CD14-positive monocyte (primary cell): ENCODE results near the gene PLXNA1. TPM values are rescaled to one million over a fixed set of nuclear protein-coding genes. Genes with fewer than 3 reads are reported as not detected.

ENCODE experiments used
- DNase-seq, 3 donors: peaks; one replicate each; pipeline ENCODE4 v3.0.0-alpha.2; 2011 to 2022
- H2AFZ ChIP-seq: 2 replicates; pipeline ENCODE4 v1.6.0; 2012; ENCODE audit warnings: mild to moderate bottlenecking, low read depth, low read length, inconsistent platforms; ENCODE audit not compliant: insufficient read depth, poor library complexity, severe bottlenecking
- H3K27ac ChIP-seq, 2 donors: 1 replicate in 1 of 2; 2 replicates in 1 of 2; pipeline ENCODE4 v1.5.1; 2012 to 2013; ENCODE audit warnings: low read length in 2 of 2, control low read depth in 1 of 2, inconsistent platforms in 1 of 2, low read depth in 1 of 2, mild to moderate bottlenecking in 1 of 2
- H3K27me3 ChIP-seq, 2 donors: one replicate each; pipeline versions ENCODE4 v1.6.0 to v1.6.1; 2011 to 2013; ENCODE audit warnings: low read length in 2 of 2; ENCODE audit not compliant: control insufficient read depth in 2 of 2, insufficient read depth in 2 of 2
- H3K36me3 ChIP-seq, 2 donors: replicated peaks in 1 of 2; 1 replicate in 1 of 2; 2 replicates in 1 of 2; pipeline versions ENCODE4 v1.5.1 to v1.6.1; 2012 to 2013; ENCODE audit warnings: low read length in 2 of 2, control low read depth in 1 of 2, inconsistent platforms in 1 of 2, mild to moderate bottlenecking in 1 of 2; ENCODE audit not compliant: insufficient read depth in 2 of 2, control insufficient read depth in 1 of 2
- H3K4me1 ChIP-seq, 2 donors: 1 replicate in 1 of 2; 2 replicates in 1 of 2; pipeline versions ENCODE4 v1.5.1 to v1.6.1; 2012 to 2013; ENCODE audit warnings: low read length in 2 of 2, control low read depth in 1 of 2, inconsistent platforms in 1 of 2, mild to moderate bottlenecking in 1 of 2, moderate library complexity in 1 of 2; ENCODE audit not compliant: insufficient read depth in 2 of 2, control insufficient read depth in 1 of 2
- H3K4me2 ChIP-seq: replicated peaks from 2 replicates; pipeline ENCODE3; 2012; ENCODE audit warnings: low read length, moderate library complexity, mild to moderate bottlenecking; ENCODE audit not compliant: poor library complexity, severe bottlenecking; ENCODE audit errors: extremely low read depth
- H3K4me3 ChIP-seq, 3 experiments: fragments of 200-600 bp in 1 of 3; sonication (generic) in 1 of 3; replicated peaks in 1 of 3; 1 replicate in 2 of 3; 2 replicates in 1 of 3; pipeline ENCODE4 v1.5.1; 2011 to 2013; ENCODE audit warnings: low read length in 3 of 3, mild to moderate bottlenecking in 3 of 3, control low read depth in 2 of 3, low read depth in 2 of 3, inconsistent platforms in 1 of 3, moderate library complexity in 1 of 3
- H3K79me2 ChIP-seq: 2 replicates; pipeline ENCODE4 v1.6.0; 2012; ENCODE audit warnings: mild to moderate bottlenecking, control low read depth, inconsistent platforms, low read length, moderate library complexity; ENCODE audit not compliant: insufficient read depth
- H3K9ac ChIP-seq: 2 replicates; pipeline ENCODE4 v1.6.0; 2017; ENCODE audit warnings: low read length, mild to moderate bottlenecking; ENCODE audit not compliant: insufficient read depth, poor library complexity, severe bottlenecking
- H3K9me3 ChIP-seq, 2 donors: replicated peaks in 1 of 2; 1 replicate in 1 of 2; 2 replicates in 1 of 2; pipeline versions ENCODE4 v1.5.1 to v1.6.1; 2012 to 2013; ENCODE audit warnings: low read length in 2 of 2, control low read depth in 1 of 2; ENCODE audit not compliant: control insufficient read depth in 1 of 2, insufficient read depth in 1 of 2
- H4K20me1 ChIP-seq: 2 replicates; pipeline ENCODE4 v1.6.0; 2012; ENCODE audit warnings: mild to moderate bottlenecking, low read length, control low read depth, moderate library complexity; ENCODE audit not compliant: insufficient read depth
- H3K27ac Mint-ChIP-seq, 7 donors: one replicate each; pipeline ENCODE4 v1.8.0; 2020; ENCODE audit warnings: mild to moderate bottlenecking in 7 of 7, mixed read lengths in 7 of 7, moderate library complexity in 6 of 7, inconsistent platforms in 2 of 7
- H3K27me3 Mint-ChIP-seq, 3 donors: one replicate each; pipeline ENCODE4 v1.8.0; 2021 to 2022; ENCODE audit warnings: low read depth in 3 of 3, mild to moderate bottlenecking in 3 of 3, mixed read lengths in 3 of 3, moderate library complexity in 3 of 3, inconsistent platforms in 1 of 3
- H3K36me3 Mint-ChIP-seq, 2 donors: one replicate each; pipeline ENCODE4 v1.8.0; 2020; ENCODE audit warnings: mixed read lengths in 2 of 2, inconsistent platforms in 1 of 2, mild to moderate bottlenecking in 1 of 2
- H3K4me1 Mint-ChIP-seq: one replicate; pipeline ENCODE4 v1.8.0; 2020; ENCODE audit warnings: mild to moderate bottlenecking, mixed read lengths
- H3K4me3 Mint-ChIP-seq, 2 donors: one replicate each; pipeline ENCODE4 v1.8.0; 2020; ENCODE audit warnings: mild to moderate bottlenecking in 2 of 2, mixed read lengths in 2 of 2, moderate library complexity in 1 of 2
- H3K9me3 Mint-ChIP-seq, 7 donors: one replicate each; pipeline ENCODE4 v1.8.0; 2020 to 2022; ENCODE audit warnings: mixed read lengths in 7 of 7, mild to moderate bottlenecking in 6 of 7, moderate library complexity in 6 of 7, inconsistent platforms in 2 of 7
- CTCF ChIP-seq: fragments of 200-600 bp; IDR thresholded peaks from one replicate; pipeline ENCODE4 v1.8.0; 2022; ENCODE audit warnings: antibody characterized with exemption, mild to moderate bottlenecking
- WGBS: methylation state at CpG from one replicate; pipeline ENCODE4 v1.1.5; 2013; ENCODE audit warnings: missing lambda C conversion rate; ENCODE audit not compliant: insufficient coverage; 5-methylcytosine and 5-hydroxymethylcytosine counted together
- intact Hi-C, 2 donors: fragments of 100-400 bp; cut with micrococcal nuclease; formaldehyde crosslinking; loops; one replicate each; pipeline versions ENCODE4 v1.15.0 to v1.15.1; 2023
- polyA plus RNA-seq, 3 donors: library from polyadenylated mRNA; depleted of rRNA in 1 of 3; unstranded in 2 of 3; stranded (reverse) in 1 of 3; fragments of 300-500 nt in 2 of 3; fragments of >200 nt in 1 of 3; fragmentation: Illumina TruSeq in 2 of 3; gene quantifications; 1 replicate in 2 of 3; 2 replicates in 1 of 3; pipeline ENCODE4 v1.2.3, GENCODE V29; 2012 to 2021

Gene PLXNA1
- polyA plus RNA-seq, 3 donors, result 2.7 TPM; not detected in 2

- H2AFZ ChIP-seq, result no peak overlapping the region
- H3K4me3 Mint-ChIP-seq, result no peak overlapping the region
- peaks cover 2 to 5% of the 10 kb centered on the region in 2 donors for H3K4me1 ChIP-seq
- no peak overlapping the region for H3K4me2 ChIP-seq
- no peak overlapping the region for H3K9ac ChIP-seq
- intact Hi-C loops, result no loop called here
- H3K4me1 Mint-ChIP-seq, result peaks cover 9% of the 10 kb centered on the region
- no peaks in the 10 kb centered on the region for H3K36me3 Mint-ChIP-seq
- peaks cover 11 to 56% of the 10 kb centered on the region in 2 donors for H3K27me3 ChIP-seq
- H3K27me3 Mint-ChIP-seq, result peaks cover 29 to 71% (median 60%) of the 10 kb centered on the region in 3 donors
- H4K20me1 ChIP-seq, result no peaks in the 10 kb centered on the region
- TF ChIP-seq CTCF, result no peak
- 98% methylated on average over 5 of the region's 7 CpGs for WGBS
- peaks cover 7 to 24% (median 18%) of the 10 kb centered on the region in 7 donors for H3K9me3 Mint-ChIP-seq
- no peaks in the 10 kb centered on the region for H3K36me3 ChIP-seq
- H3K27ac ChIP-seq, result no peak overlapping the region
- no peak overlapping the region for H3K27ac Mint-ChIP-seq
- DNase-seq, result no peak
- no peaks in the 10 kb centered on the region for H3K79me2 ChIP-seq
- no peak overlapping the region for H3K4me3 ChIP-seq
- H3K9me3 ChIP-seq, result peaks cover 4 to 22% of the 10 kb centered on the region in 2 donors
Measured at GRCh38 chr3:126976906-126977305, 6.0 kb upstream of the PLXNA1 start.

GRCh38 chr3:126977821-126978220 lies 5.1 kb upstream of the PLXNA1 start:
- no peak for TF ChIP-seq CTCF

More at GRCh38 chr3:126977821-126978220, 5.1 kb upstream of the PLXNA1 start:
- Histone ChIP-seq H3K27ac (no peak overlapping the region), H3K36me3 (no peaks in the 10 kb centered on the region), H2AFZ (no peak overlapping the region), H3K4me2 (no peak overlapping the region), H3K27me3 (peaks cover 11 to 58% of the 10 kb centered on the region in 2 donors), H3K9ac (no peak overlapping the region), H4K20me1 (no peaks in the 10 kb centered on the region), H3K79me2 (no peaks in the 10 kb centered on the region), H3K9me3 (peaks cover 4 to 22% of the 10 kb centered on the region in 2 donors), H3K4me1 (peaks cover 10 to 14% of the 10 kb centered on the region in 2 donors), H3K4me3 (no peak overlapping the region)
- Mint-ChIP-seq H3K27me3 (peaks cover 28 to 74% (median 66%) of the 10 kb centered on the region in 3 donors), H3K4me3 (peak overlapping the region in 1 of 2 donors; percentile 44), H3K36me3 (no peaks in the 10 kb centered on the region), H3K4me1 (peaks cover 14% of the 10 kb centered on the region), H3K27ac (peak overlapping the region in 1 of 7 donors; percentile 14), H3K9me3 (peaks cover 7 to 27% (median 18%) of the 10 kb centered on the region in 7 donors)
- 96% methylated on average over 6 of the region's 6 CpGs for WGBS
- intact Hi-C loops, result no loop called here
- DNase-seq, result no peak
